ENCODE data around the gene DEPDC4.
A peak's percentile ranks its signal among the peaks of the same experiment; 100 is the strongest.

The DEPDC4 gene

DNA sequence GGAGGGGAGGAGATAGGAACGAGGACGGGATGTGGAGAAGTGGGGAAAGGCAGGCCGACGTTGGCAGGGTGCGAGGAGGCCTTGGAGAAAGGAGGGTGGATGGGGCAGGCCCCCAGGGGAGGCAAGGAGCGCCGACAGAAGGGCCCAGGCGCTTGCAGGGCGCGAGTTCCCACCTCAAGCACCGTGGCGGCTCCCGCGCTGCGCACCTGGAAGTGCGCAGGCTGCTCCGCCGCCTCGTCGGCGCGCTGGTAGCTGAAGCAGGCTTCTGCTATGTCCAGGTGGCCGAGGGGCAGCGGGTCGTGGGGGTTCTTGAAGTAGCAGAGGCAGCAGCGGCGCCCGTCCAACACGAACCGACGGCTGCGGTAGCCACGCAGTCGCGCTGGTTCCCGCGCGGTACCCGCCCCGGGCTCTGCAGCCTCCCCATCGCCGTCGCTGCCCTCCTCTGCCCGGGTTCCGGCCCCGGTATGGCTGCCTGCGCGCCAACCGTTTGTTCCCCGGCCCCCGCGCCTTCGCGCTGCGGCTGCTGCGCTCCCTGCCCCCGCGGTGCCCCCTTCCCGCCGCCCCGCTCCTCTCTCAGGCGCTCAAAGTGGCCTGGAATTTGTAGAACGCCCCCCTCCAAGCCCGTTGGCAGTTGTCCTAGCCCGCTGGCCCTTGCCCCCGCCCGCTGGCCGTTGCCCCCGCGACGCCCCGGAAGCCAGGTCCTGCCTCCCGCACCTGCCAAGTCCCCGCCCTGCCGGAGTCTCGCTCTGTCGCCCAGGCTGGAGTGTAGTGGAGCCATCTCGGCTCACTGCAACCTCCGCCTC lies 67.3 kb downstream of the DEPDC4 start:
- TF ChIP-seq, protein P1, sequence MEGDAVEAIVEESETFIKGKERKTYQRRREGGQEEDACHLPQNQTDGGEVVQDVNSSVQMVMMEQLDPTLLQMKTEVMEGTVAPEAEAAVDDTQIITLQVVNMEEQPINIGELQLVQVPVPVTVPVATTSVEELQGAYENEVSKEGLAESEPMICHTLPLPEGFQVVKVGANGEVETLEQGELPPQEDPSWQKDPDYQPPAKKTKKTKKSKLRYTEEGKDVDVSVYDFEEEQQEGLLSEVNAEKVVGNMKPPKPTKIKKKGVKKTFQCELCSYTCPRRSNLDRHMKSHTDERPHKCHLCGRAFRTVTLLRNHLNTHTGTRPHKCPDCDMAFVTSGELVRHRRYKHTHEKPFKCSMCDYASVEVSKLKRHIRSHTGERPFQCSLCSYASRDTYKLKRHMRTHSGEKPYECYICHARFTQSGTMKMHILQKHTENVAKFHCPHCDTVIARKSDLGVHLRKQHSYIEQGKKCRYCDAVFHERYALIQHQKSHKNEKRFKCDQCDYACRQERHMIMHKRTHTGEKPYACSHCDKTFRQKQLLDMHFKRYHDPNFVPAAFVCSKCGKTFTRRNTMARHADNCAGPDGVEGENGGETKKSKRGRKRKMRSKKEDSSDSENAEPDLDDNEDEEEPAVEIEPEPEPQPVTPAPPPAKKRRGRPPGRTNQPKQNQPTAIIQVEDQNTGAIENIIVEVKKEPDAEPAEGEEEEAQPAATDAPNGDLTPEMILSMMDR (conservative IDR thresholded peaks at IDR 0.05; ENCODE audit: low read length): no peak
- peak overlapping the region; percentile 93 for H3K4me3 ChIP-seq (ENCODE audit: low read length)
- peak; percentile 8 for DNase-seq (ENCODE audit: low read depth)

- peak overlapping the region; percentile 93 for H3K4me3 ChIP-seq (ENCODE audit: low read length)
- no peak for DNase-seq (ENCODE audit: low read depth)
- TF ChIP-seq, protein P1 (conservative IDR thresholded peaks at IDR 0.05; ENCODE audit: low read length): no peak
These were observed 67.9 kb downstream of the DEPDC4 start for GRCh38 chr12:100199023-100199346.

GRCh38 chr12:100197486-100197885 lies 69.4 kb downstream of the DEPDC4 start:
- TF ChIP-seq, protein P1 (conservative IDR thresholded peaks at IDR 0.05; ENCODE audit: low read length): no peak
- DNase-seq (ENCODE audit: low read depth): no peak
- H3K4me3 ChIP-seq (ENCODE audit: low read length): no peak overlapping the region

- no peak for DNase-seq (ENCODE audit: low read depth)
- H3K4me3 ChIP-seq (ENCODE audit: low read length): no peak overlapping the region
- TF ChIP-seq, protein P1 (conservative IDR thresholded peaks at IDR 0.05; ENCODE audit: low read length): no peak
These were observed 73.8 kb downstream of the DEPDC4 start for GRCh38 chr12:100193085-100193484.
